GM23248 (cell line): ENCODE data around the gene ATF3. TPM values are rescaled to one million over a fixed set of nuclear protein-coding genes. Genes with fewer than 3 reads are reported as not detected.

ENCODE experiments used
- DNase-seq: peaks from one replicate; pipeline ENCODE4 v3.0.0-alpha.2; 2015
- H2AFZ ChIP-seq: fragments of 200-600 bp; sonication (generic); 2 replicates; pipeline ENCODE4 v1.6.1; 2016; ENCODE audit warnings: antibody characterized with exemption
- H3F3A ChIP-seq: fragments of 200-600 bp; sonication (generic); 2 replicates; pipeline ENCODE4 v1.6.1; 2016; ENCODE audit warnings: mild to moderate bottlenecking, antibody characterized with exemption, mixed run types; ENCODE audit not compliant: insufficient read depth
- H3K27ac ChIP-seq: fragments of 200-600 bp; sonication (generic); 2 replicates; pipeline ENCODE4 v1.5.1; 2016; ENCODE audit warnings: mild to moderate bottlenecking
- H3K27me3 ChIP-seq: fragments of 200-600 bp; sonication (generic); replicated peaks from 2 replicates; pipeline ENCODE4 v1.6.1; 2016; ENCODE audit warnings: mild to moderate bottlenecking; ENCODE audit not compliant: insufficient read depth
- H3K36me3 ChIP-seq: fragments of 200-600 bp; sonication (generic); 2 replicates; pipeline ENCODE4 v1.6.1; 2016; ENCODE audit warnings: low read depth, mild to moderate bottlenecking
- H3K4me1 ChIP-seq: fragments of 200-600 bp; sonication (generic); 2 replicates; pipeline ENCODE4 v1.6.1; 2016; ENCODE audit warnings: mild to moderate bottlenecking; ENCODE audit not compliant: insufficient read depth
- H3K4me2 ChIP-seq: fragments of 200-600 bp; sonication (generic); one replicate; pipeline ENCODE4 v1.6.1; 2016; ENCODE audit warnings: mild to moderate bottlenecking; ENCODE audit not compliant: unreplicated experiment
- H3K4me3 ChIP-seq: fragments of 200-600 bp; sonication (generic); 2 replicates; pipeline ENCODE4 v1.5.1; 2016; ENCODE audit warnings: mild to moderate bottlenecking
- H3K79me2 ChIP-seq: fragments of 200-600 bp; sonication (generic); 2 replicates; pipeline ENCODE4 v1.6.1; 2016; ENCODE audit warnings: mild to moderate bottlenecking; ENCODE audit not compliant: insufficient read depth
- H3K9ac ChIP-seq: fragments of 200-600 bp; sonication (generic); 2 replicates; pipeline ENCODE4 v1.6.1; 2016; ENCODE audit warnings: mild to moderate bottlenecking
- H3K9me2 ChIP-seq: fragments of 200-600 bp; sonication (generic); 2 replicates; pipeline ENCODE4 v1.6.1; 2016; ENCODE audit warnings: mixed run types, mild to moderate bottlenecking, moderate library complexity; ENCODE audit not compliant: insufficient read depth
- H3K9me3 ChIP-seq: fragments of 200-600 bp; sonication (generic); one replicate; pipeline ENCODE4 v1.6.1; 2017; ENCODE audit warnings: low read depth
- H4K20me1 ChIP-seq: fragments of 200-600 bp; sonication (generic); 2 replicates; pipeline ENCODE4 v1.6.0; 2016; ENCODE audit not compliant: insufficient read depth
- EZH2 ChIP-seq: fragments of 200-600 bp; sonication (generic); IDR thresholded peaks from 2 replicates; pipeline ENCODE4 v1.6.1; 2018; ENCODE audit warnings: antibody characterized with exemption, mild to moderate bottlenecking; ENCODE audit not compliant: insufficient read depth, poor library complexity, severe bottlenecking
- EZH2phosphoT487 ChIP-seq: fragments of 200-600 bp; sonication (generic); IDR thresholded peaks from 2 replicates; pipeline ENCODE4 v1.6.1; 2018; ENCODE audit warnings: antibody characterized with exemption, moderate library complexity, mild to moderate bottlenecking, low read depth; ENCODE audit not compliant: insufficient read depth
- WGBS, 2 experiments: methylation state at CpG; one replicate each; pipeline ENCODE4 v1.1.6; 2015 to 2017; ENCODE audit warnings: low lambda C conversion rate in 2 of 2, low coverage in 1 of 2; ENCODE audit errors: missing lambda C conversion rate in 2 of 2; 5-methylcytosine and 5-hydroxymethylcytosine counted together
- in situ Hi-C: fragments of 300-500 bp; cut with MboI; formaldehyde crosslinking; loops from 2 replicates; pipeline ENCODE4 v1.15.0; 2020
- polyA plus RNA-seq: library from polyadenylated mRNA; unstranded; fragments of >200 nt; fragmentation: Nextera tagmentation; extraction: Ambion mirVana; gene quantifications from 2 replicates; pipeline ENCODE4 v1.2.1, GENCODE V29; 2016
- total RNA-seq: library from RNA; depleted of rRNA; stranded (reverse); fragments of >200 nt; shearing (Covaris generic); gene quantifications from 2 replicates; pipeline ENCODE4 v1.2.3, GENCODE V29; 2014

The ATF3 gene
- total and polyA plus RNA-seq, 2 experiments from 2014 or later = 0.86 to 1.7 TPM

- Histone ChIP-seq H4K20me1 (no peaks in the 10 kb centered on the region), H2AFZ (no peak overlapping the region), H3F3A (peaks cover 13% of the 10 kb centered on the region; the same call in 1 of the 2 replicates), H3K4me1 (peaks cover 13% of the 10 kb centered on the region), H3K27me3 (peaks cover 36% of the 10 kb centered on the region), H3K36me3 (no peaks in the 10 kb centered on the region), H3K4me3 (no peak overlapping the region), H3K9me3 (no peaks in the 10 kb centered on the region), H3K4me2 (no peak overlapping the region), H3K9me2 (no peaks in the 10 kb centered on the region), H3K9ac (no peak overlapping the region), H3K27ac (no peak overlapping the region), H3K79me2 (no peaks in the 10 kb centered on the region)
- in situ Hi-C loops = no loop called here
- DNase-seq = no peak
- TF ChIP-seq EZH2 (no peak), EZH2phosphoT487 (no peak)
- WGBS, 2 experiments = 36 to 42% methylated on average over 11 of the region's 11 CpGs
Observed at GRCh38 chr1:212600071-212600915, 8.3 kb upstream of the ATF3 start.

GRCh38 chr1:212600980-212601379 lies 7.6 kb upstream of the ATF3 start:
- no peaks in the 10 kb centered on the region for H3K79me2 ChIP-seq
- peak; percentile 49 for DNase-seq
- TF ChIP-seq EZH2phosphoT487 (no peak), EZH2 (no peak)
- peaks cover 17% of the 10 kb centered on the region for H3F3A ChIP-seq
- no peaks in the 10 kb centered on the region for H3K9me2 ChIP-seq
- H2AFZ ChIP-seq = no peak overlapping the region
- no peaks in the 10 kb centered on the region for H3K9me3 ChIP-seq
- H3K4me3 ChIP-seq = no peak overlapping the region
- 0% methylated on average over 2 of the region's 2 CpGs for WGBS, 2 experiments
- peaks cover 42% of the 10 kb centered on the region for H3K27me3 ChIP-seq
- no peak overlapping the region for H3K27ac ChIP-seq
- in situ Hi-C loops = no loop called here
- H4K20me1 ChIP-seq = no peaks in the 10 kb centered on the region
- no peaks in the 10 kb centered on the region for H3K36me3 ChIP-seq
- no peak overlapping the region for H3K4me2 ChIP-seq
- no peak overlapping the region for H3K9ac ChIP-seq
- peaks cover 9% of the 10 kb centered on the region for H3K4me1 ChIP-seq

GRCh38 chr1:212601524-212601923 lies 7.0 kb upstream of the ATF3 start:
- Histone ChIP-seq H2AFZ (no peak overlapping the region), H3F3A (peaks cover 22% of the 10 kb centered on the region), H3K9ac (no peak overlapping the region), H3K27me3 (peaks cover 48% of the 10 kb centered on the region), H3K9me2 (no peaks in the 10 kb centered on the region), H3K27ac (no peak overlapping the region), H3K4me3 (no peak overlapping the region), H3K79me2 (no peaks in the 10 kb centered on the region), H4K20me1 (no peaks in the 10 kb centered on the region), H3K36me3 (no peaks in the 10 kb centered on the region), H3K4me2 (no peak overlapping the region), H3K9me3 (no peaks in the 10 kb centered on the region), H3K4me1 (peaks cover 6% of the 10 kb centered on the region)
- TF ChIP-seq EZH2 = no peak
- WGBS, 2 experiments = 89 to 92% methylated on average over 2 of the region's 2 CpGs
- DNase-seq = no peak
- in situ Hi-C loops = no loop called here

- Histone ChIP-seq H3K9me2 (no peaks in the 10 kb centered on the region), H3K9ac (no peak overlapping the region), H3K9me3 (no peaks in the 10 kb centered on the region), H3K79me2 (0 out of 2 replicates have a peak, but pooled peaks cover 6% of the 10 kb centered on the region), H3F3A (peaks cover 20% of the 10 kb centered on the region), H3K4me3 (no peak overlapping the region), H4K20me1 (no peaks in the 10 kb centered on the region), H2AFZ (no peak overlapping the region), H3K27ac (no peak overlapping the region), H3K4me2 (no peak overlapping the region), H3K27me3 (peaks cover 63% of the 10 kb centered on the region), H3K4me1 (peaks cover 5% of the 10 kb centered on the region), H3K36me3 (no peaks in the 10 kb centered on the region)
- 2 to 5% methylated on average over 9 of the region's 9 CpGs for WGBS, 2 experiments
- DNase-seq = peak; percentile 45
- in situ Hi-C loops = no loop called here
- TF ChIP-seq EZH2 (no peak), EZH2phosphoT487 (no peak)
Observed at GRCh38 chr1:212605441-212606394, 2.8 kb upstream of the ATF3 start.
